Stimulated activated effector memory CD8-positive, alpha-beta T cell treated with anti-CD3 and anti-CD28 coated beads, Interleukin-12 subunit alpha, Interleukin-12 subunit beta, amount 100 ng/mL, for 72 hours (primary cell): ENCODE results near the gene STX16.

Experiments used
- ATAC-seq: fragments of 150-1000 bp; cut with Tn5 transposase; 2 replicates; pipeline ENCODE4 v1.10.0; 2021
- DNase-seq, 2 donors: peaks; one replicate each; pipeline ENCODE4 v3.0.0; 2021 to 2022; ENCODE audit warnings: low spot score in 2 of 2
- H3K27ac Mint-ChIP-seq: one replicate; pipeline ENCODE4 v1.8.0; 2022; ENCODE audit warnings: mild to moderate bottlenecking, mixed read lengths
- H3K36me3 Mint-ChIP-seq: one replicate; pipeline ENCODE4 v1.8.0; 2022; ENCODE audit warnings: mild to moderate bottlenecking, mixed read lengths
- H3K4me1 Mint-ChIP-seq: one replicate; pipeline ENCODE4 v1.8.0; 2022; ENCODE audit warnings: mixed read lengths
- H3K4me3 Mint-ChIP-seq: one replicate; pipeline ENCODE4 v1.8.0; 2022; ENCODE audit warnings: mild to moderate bottlenecking, mixed read lengths
- H3K9me3 Mint-ChIP-seq: one replicate; pipeline ENCODE4 v1.8.0; 2022; ENCODE audit warnings: mixed read lengths

The STX16 gene, protein sequence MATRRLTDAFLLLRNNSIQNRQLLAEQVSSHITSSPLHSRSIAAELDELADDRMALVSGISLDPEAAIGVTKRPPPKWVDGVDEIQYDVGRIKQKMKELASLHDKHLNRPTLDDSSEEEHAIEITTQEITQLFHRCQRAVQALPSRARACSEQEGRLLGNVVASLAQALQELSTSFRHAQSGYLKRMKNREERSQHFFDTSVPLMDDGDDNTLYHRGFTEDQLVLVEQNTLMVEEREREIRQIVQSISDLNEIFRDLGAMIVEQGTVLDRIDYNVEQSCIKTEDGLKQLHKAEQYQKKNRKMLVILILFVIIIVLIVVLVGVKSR

DNA sequence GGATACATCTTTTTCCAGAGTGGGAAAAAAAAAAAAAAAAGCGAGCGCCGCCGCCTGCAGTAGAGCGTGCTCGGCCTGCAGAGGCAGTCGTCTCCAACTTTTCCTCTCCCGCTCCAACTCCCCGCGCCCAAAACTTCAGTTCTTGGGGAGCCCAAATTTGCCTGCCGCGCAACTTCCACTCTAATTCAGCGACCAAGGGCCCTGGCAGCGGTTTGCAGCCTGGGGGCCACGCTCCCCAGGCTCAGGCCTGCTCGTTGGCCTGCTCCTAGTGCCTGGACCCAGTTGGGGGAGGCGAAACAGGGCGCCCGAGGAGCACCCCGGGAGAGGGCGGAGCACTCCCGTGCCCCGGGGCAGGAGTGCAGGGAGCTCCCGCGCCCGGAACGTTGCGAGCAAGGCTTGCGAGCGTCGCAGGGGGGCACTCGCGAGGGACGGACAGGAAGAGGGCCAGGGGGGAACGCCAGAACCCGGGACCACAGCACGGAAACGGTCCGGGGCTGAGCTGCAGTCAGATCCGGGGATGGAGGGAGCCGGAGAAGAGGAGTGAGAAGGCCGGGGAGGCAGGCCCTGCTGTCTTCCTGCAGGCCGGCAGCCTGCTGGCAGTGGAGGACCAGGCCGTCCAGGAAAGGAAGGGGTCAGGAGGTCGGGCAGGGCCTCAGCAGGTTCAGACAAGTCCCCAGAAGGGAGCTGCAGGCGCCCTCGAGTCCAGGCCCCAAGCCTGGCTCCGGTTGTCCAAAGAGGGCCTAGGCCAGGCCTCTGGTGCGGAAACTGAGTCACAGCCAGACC is at the start of gene STX16:
Gene STX16 (plus strand): TSS at position 508 of the 783 bp plus-strand sequence. CDS start 724 bp downstream, outside the sequence.
- Mint-ChIP-seq H3K4me1 (peaks cover 20% of the 10 kb centered on the region), H3K4me3 (peak within 1 kb of the TSS; percentile 100), H3K36me3 (peaks cover 44% of the 10 kb centered on the region), H3K27ac (peak within 1 kb of the TSS; percentile 100), H3K9me3 (no peaks in the 10 kb centered on the region)
- ATAC-seq (peak; percentile 89), DNase-seq (peak; percentile 78 to 92)

DNA sequence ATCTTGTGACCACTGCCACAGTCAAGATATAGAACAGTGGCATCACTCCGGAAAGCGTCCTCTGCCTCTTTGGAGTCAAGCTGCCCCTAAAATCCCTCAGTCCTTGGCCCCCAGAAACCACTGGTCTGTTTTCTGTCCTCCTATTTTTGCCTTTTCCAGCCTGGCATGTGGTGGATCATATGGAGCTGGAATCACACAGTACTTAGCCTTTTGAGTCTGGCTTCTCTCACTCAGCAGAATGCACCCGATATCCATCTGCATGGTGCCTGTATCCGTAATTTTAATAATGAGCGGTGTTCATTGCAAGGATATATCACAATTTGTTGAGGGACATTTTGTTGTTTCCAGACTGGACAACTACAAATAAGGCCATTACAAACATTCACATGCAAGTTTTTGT is 49.0 kb upstream of the STX16 start:
- H3K4me3 Mint-ChIP-seq: no peak overlapping the region
- no peak overlapping the region for H3K27ac Mint-ChIP-seq
- H3K36me3 Mint-ChIP-seq: no peaks in the 10 kb centered on the region
- no peak for ATAC-seq
- H3K9me3 Mint-ChIP-seq: no peaks in the 10 kb centered on the region
- no peaks in the 10 kb centered on the region for H3K4me1 Mint-ChIP-seq
- DNase-seq: no peak

GRCh38 chr20:58603721-58604120 is 47.4 kb upstream of the STX16 start:
- ATAC-seq (no peak), DNase-seq (no peak)
- Mint-ChIP-seq H3K36me3 (no peaks in the 10 kb centered on the region), H3K9me3 (no peaks in the 10 kb centered on the region), H3K4me1 (no peaks in the 10 kb centered on the region), H3K27ac (no peak overlapping the region), H3K4me3 (no peak overlapping the region)

DNA sequence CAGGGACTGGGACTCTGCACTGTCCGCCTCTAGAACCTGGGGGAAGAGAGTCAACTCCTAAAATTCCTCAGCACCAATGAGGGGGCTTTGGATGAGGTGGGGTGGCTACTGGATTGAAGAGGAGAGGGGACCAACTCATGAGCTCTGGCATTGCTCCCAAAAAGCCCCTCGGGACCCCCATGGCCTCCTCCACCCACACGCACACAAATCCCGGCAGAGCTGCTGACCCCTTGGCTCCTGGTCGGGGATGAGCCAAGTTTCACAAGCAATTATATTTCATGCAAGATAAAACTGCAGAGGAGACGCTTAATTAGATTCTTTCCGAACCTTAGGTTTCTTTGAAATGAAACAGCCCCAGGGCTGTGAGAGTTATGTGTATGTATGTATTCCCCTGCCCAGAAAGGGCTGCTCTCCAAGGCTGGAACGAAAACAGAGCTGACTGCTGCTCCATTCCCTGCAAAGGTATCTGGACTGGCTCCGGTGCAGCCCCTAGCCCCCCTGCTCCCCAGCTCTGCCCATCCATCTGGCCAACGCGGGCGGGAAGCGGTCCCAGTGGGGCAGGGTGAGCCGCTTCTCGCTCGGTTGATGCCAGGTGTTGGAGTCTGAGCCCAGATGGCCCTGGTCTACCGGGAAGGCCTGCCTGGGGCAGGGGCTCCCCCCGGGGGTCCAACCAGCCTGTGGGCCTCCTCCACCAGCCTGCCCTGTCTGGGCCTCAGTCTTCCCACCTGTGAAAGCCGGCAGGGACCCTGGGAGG is 46.8 kb upstream of the STX16 start:
- Mint-ChIP-seq H3K27ac (no peak overlapping the region), H3K36me3 (no peaks in the 10 kb centered on the region), H3K4me3 (no peak overlapping the region)

GRCh38 chr20:58605292-58606065 is 45.6 kb upstream of the STX16 start:
- no peak overlapping the region for H3K4me3 Mint-ChIP-seq
- no peak for ATAC-seq
- H3K4me1 Mint-ChIP-seq: no peaks in the 10 kb centered on the region
- no peak for DNase-seq
- no peaks in the 10 kb centered on the region for H3K36me3 Mint-ChIP-seq
- no peak overlapping the region for H3K27ac Mint-ChIP-seq
- no peaks in the 10 kb centered on the region for H3K9me3 Mint-ChIP-seq

More for the DNA sequence above, 46.8 kb upstream of the STX16 start:
- Mint-ChIP-seq H3K4me1 (no peaks in the 10 kb centered on the region), H3K9me3 (no peaks in the 10 kb centered on the region)
- ATAC-seq (no peak), DNase-seq (no peak)

GRCh38 chr20:58606184-58606583 is 44.9 kb upstream of the STX16 start:
- H3K9me3 Mint-ChIP-seq: no peaks in the 10 kb centered on the region
- H3K4me3 Mint-ChIP-seq: no peak overlapping the region
- H3K4me1 Mint-ChIP-seq: no peaks in the 10 kb centered on the region
- ATAC-seq (no peak), DNase-seq (no peak)
- no peaks in the 10 kb centered on the region for H3K36me3 Mint-ChIP-seq
- no peak overlapping the region for H3K27ac Mint-ChIP-seq

DNA sequence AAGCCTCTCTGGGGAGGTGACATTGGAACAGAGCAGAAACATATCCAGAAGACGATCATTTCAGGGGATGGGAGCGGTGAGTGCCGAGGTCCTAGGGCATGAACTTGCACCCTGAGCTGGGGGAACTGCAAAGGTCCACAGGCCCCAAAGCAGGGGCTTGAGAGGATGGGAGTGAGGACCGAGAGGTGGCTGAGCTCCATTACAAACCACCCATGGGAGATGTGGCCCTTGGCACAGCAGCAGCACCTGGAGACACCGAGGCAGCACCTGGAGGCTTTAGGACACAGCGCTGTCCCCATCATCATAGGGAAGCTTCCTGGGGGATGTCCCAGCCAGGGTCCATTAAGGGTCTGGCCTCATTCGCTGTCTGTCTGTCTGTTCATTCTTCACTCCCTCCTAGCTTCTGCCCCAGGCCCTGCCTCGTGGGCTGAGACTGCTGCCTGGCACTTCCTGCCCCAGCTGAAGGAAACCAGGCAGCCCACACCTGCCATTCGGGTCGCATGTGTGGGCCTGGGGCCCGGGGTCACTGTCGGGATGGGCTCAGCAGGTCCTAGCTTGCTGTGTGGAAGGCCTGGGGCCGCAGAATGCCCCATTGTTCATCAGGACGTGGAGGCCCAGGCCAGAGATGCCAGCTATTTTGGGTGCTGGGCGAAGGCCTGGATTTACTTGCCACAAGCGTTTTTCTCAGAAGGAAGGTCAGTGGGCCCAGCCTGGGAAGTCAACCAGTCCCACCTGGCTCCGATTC is 42.8 kb upstream of the STX16 start:
- no peak for DNase-seq
- H3K27ac Mint-ChIP-seq: no peak overlapping the region
- no peaks in the 10 kb centered on the region for H3K36me3 Mint-ChIP-seq
- H3K4me3 Mint-ChIP-seq: no peak overlapping the region
- no peak for ATAC-seq
- no peaks in the 10 kb centered on the region for H3K4me1 Mint-ChIP-seq
- no peaks in the 10 kb centered on the region for H3K9me3 Mint-ChIP-seq

DNA sequence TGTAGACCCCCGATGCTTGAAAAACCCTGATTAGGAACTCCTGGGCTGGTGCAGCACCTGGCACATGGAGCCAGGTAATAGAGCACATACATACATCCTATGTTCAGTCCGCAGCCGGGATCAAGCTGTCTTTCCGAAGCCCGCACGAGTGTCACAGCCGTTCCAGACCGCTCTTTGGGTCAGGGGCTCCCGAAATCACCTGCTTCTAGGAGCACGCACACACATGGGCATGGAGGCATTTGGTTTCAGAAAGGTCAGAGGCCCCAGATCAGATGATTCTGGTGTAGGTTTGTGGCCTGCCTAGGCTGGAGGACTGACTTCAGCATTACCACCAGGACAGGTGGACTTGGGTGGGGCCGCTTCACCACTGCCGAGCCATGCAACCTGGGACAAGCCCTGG is 42.1 kb upstream of the STX16 start:
- no peaks in the 10 kb centered on the region for H3K36me3 Mint-ChIP-seq
- ATAC-seq (no peak), DNase-seq (no peak)
- no peak overlapping the region for H3K27ac Mint-ChIP-seq
- H3K4me3 Mint-ChIP-seq: no peak overlapping the region
- H3K9me3 Mint-ChIP-seq: no peaks in the 10 kb centered on the region
- no peaks in the 10 kb centered on the region for H3K4me1 Mint-ChIP-seq

DNA sequence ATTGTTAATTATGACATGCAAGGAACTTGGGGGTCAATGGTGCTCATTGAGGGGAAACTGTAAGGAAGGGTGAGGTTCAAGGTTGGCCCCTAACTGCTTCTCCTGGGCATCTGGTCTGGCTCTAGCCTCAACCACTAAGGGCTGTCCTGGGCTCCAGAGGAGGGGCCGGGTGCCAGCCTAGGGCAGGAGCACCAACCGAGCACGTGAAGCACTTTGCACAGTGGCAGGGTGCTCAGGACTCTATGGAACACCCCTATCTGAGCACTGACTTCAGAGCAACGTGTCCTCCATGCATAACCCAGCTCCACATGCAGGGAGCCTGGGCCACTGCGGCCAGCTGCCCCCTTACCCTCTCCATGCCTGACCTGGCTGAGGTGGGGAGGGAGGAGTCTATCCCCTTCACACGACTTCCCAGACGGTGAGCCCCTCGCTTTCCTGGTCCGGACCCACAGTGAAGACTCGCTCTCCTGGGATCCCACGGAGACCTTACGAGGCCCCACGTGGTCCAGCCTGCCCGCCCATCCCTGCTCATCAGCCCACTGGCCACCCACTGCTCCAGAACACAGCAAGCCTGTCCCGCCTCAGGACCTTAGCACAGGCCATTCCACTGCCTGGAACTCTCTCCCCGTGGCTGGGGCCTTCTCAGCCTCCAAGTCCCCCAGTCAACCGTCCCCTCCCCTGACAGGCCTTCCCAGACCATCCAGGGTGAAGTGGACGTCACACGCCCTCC is 40.8 kb upstream of the STX16 start:
- Mint-ChIP-seq H3K4me3 (no peak overlapping the region), H3K9me3 (no peaks in the 10 kb centered on the region), H3K36me3 (no peaks in the 10 kb centered on the region), H3K27ac (no peak overlapping the region), H3K4me1 (no peaks in the 10 kb centered on the region)
- DNase-seq: no peak
- ATAC-seq: no peak

GRCh38 chr20:58610811-58611210 is 40.3 kb upstream of the STX16 start:
- Mint-ChIP-seq H3K4me1 (no peaks in the 10 kb centered on the region), H3K27ac (no peak overlapping the region), H3K9me3 (no peaks in the 10 kb centered on the region), H3K4me3 (no peak overlapping the region), H3K36me3 (no peaks in the 10 kb centered on the region)
- ATAC-seq (no peak), DNase-seq (no peak)

DNA sequence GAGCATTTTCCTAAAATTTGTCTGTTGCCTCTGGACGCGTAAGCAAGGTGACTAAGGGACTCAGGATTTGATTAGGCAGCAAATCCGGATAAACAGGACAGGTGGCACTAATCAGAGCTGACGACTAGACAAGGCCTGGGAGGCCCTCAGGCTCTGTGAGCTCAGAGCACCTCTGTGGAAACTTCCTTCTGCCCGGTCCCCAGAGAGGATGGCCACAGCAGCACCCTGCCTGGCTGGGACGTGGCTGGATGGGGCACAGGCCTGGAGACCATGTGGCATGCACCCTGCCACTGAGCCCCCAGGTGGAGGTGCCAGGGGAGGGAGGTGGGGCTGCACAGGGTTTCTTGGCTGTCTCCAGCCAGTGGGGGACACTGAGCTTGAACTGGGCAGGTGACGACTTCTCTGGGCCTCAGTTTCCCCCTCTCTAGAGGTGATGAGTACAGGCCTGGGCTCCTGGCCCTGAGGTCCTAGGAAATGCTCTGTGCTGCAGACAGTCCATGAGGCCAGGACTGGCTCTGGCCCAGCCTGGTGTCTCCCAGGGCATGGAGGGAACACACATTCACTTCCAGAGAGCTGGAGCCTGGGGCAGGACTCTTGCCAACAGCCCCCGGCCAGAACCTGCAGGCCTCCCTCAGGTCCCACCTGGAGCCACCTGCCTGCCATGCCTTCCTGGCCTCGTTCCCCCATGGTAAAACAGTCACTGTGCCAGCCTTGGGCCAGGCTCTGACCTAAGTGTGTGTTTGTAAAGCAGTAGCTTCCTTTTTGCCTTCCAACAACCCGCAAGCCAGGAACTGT is 39.6 kb upstream of the STX16 start:
- Mint-ChIP-seq H3K4me3 (no peak overlapping the region), H3K36me3 (no peaks in the 10 kb centered on the region), H3K27ac (no peak overlapping the region), H3K9me3 (no peaks in the 10 kb centered on the region), H3K4me1 (no peaks in the 10 kb centered on the region)
- DNase-seq: no peak
- peak; percentile 20 for ATAC-seq

- H3K4me1 Mint-ChIP-seq: no peaks in the 10 kb centered on the region
- no peak overlapping the region for H3K27ac Mint-ChIP-seq
- no peak for DNase-seq
- H3K36me3 Mint-ChIP-seq: no peaks in the 10 kb centered on the region
- H3K9me3 Mint-ChIP-seq: peaks cover under 1% of the 10 kb centered on the region
- H3K4me3 Mint-ChIP-seq: no peak overlapping the region
- ATAC-seq: no peak
Observed at GRCh38 chr20:58612121-58612691, 38.9 kb upstream of the STX16 start.
